GM13976 (cell line): ENCODE results near the gene TBL1XR1.
"Not testable (repeated sequence)": the region's sequence is repeated elsewhere in the genome, so short reads cannot be mapped to it uniquely, and the experiment has no call there.

Experiments
- DNase-seq: peaks from one replicate; pipeline ENCODE4 v3.0.0; 2012; ENCODE audit warnings: low spot score
- CTCF ChIP-seq: IDR thresholded peaks from 2 replicates; pipeline ENCODE4 v1.5.1; 2012; ENCODE audit warnings: borderline replicate concordance, mild to moderate bottlenecking; ENCODE audit not compliant: insufficient read depth; ENCODE audit errors: extremely low read depth, missing control alignments, control extremely low read depth
- in situ Hi-C: fragments of 300-500 bp; cut with MboI; formaldehyde crosslinking; loops from one replicate; pipeline ENCODE4 v1.12.0; 2022; ENCODE audit warnings: low sequenced_read_pairs, mixed read lengths, inconsistent platforms; ENCODE audit not compliant: unreplicated experiment

TBL1XR1 gene

GRCh38 chr3:177195242-177195991 lies 1.9 kb downstream of the TBL1XR1 start:
- no peak for DNase-seq
- no peak for TF ChIP-seq CTCF
- in situ Hi-C loops: loop anchor here (10.0 kb wide), 1 partner anchor 159 kb away; no protein-coding TSS in a partner anchor

GRCh38 chr3:177194299-177194698 lies 3.0 kb downstream of the TBL1XR1 start:
- in situ Hi-C loops: loop anchor here (10.0 kb wide), 1 partner anchor 161 kb away; no protein-coding TSS in a partner anchor
- DNase-seq: no peak

DNA sequence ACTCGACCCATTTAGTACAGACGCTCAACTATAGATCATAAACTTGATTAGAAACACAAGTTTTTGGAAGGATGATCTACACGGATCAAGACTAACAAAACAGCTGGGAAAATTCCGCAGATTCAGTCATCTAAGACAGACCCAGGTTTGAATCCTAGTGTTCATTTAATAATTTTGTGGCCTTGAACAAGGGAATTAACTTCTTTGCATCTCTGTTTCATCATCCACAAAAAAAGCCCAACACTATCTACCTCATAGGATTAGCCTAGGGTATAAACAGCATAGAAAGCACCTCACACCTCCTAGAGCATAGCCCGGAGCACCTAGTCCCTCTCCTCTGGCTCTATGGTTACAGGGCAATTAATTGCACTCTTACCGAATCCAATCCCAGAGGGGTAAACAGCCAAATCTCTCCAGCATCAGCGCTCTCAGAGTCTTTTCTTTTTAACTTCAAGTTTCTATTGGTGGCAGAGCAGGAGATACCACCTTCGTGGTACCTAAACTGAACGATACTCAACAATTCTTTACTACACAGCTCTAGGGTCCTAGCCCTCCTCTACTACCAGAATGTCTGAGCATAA lies 3.5 kb downstream of the TBL1XR1 start:
- in situ Hi-C loops: loop anchor here (10.0 kb wide), 1 partner anchor 161 kb away; no protein-coding TSS in a partner anchor
- no peak for TF ChIP-seq CTCF
- no peak for DNase-seq

More at GRCh38 chr3:177194299-177194698, 3.0 kb downstream of the TBL1XR1 start:
- no peak for TF ChIP-seq CTCF

GRCh38 chr3:177193275-177193674 lies 4.0 kb downstream of the TBL1XR1 start:
- DNase-seq: not testable (repeated sequence)
- in situ Hi-C loops: loop anchor here (10.0 kb wide), 1 partner anchor 162 kb away; no protein-coding TSS in a partner anchor

- in situ Hi-C loops: loop anchor here (10.0 kb wide), 1 partner anchor 164 kb away; no protein-coding TSS in a partner anchor
- TF ChIP-seq CTCF: no peak
- no peak for DNase-seq
Observed at GRCh38 chr3:177190756-177191681, 6.3 kb downstream of the TBL1XR1 start.

GRCh38 chr3:177190184-177190583 lies 7.1 kb downstream of the TBL1XR1 start:
- in situ Hi-C loops: loop anchor here (10.0 kb wide), 1 partner anchor 165 kb away; no protein-coding TSS in a partner anchor
- not testable (repeated sequence) for DNase-seq

DNA sequence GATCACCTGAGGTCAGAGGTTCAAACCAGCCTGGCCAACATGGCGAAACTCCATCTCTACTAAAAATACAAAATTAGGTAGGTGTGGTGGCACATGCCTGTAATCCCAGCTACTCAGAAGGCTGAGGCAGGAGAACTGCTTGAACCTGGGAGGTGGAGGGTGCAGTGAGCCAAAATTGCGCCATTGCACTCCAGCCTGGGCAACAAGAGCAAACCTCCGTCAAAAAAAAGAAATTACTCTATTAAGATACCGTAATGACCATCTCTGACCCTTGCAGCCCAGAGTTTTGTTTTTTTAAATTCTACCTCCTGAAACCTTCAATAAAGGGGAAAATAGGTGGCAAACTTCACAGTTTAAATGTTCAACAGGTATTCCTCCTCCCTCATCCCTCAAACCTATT lies 9.0 kb downstream of the TBL1XR1 start:
- DNase-seq: not testable (repeated sequence)
- in situ Hi-C loops: loop anchor here (10.0 kb wide), 1 partner anchor 134 kb away; no protein-coding TSS in a partner anchor
